C1 segment of cervical spinal cord (tissue), 14 donors: Measurements from ENCODE around the gene ZNF423.

ENCODE experiments used
- DNase-seq, 14 donors: peaks; one replicate each; lab custom pipeline; 2025; lab: John Stamatoyannopoulos, UW

ZNF423 gene

GRCh38 chr16:49786926-49787557 lies 68.9 kb downstream of the ZNF423 start:
- peak in 1 of 14 donors; percentile 10 for DNase-seq

DNA sequence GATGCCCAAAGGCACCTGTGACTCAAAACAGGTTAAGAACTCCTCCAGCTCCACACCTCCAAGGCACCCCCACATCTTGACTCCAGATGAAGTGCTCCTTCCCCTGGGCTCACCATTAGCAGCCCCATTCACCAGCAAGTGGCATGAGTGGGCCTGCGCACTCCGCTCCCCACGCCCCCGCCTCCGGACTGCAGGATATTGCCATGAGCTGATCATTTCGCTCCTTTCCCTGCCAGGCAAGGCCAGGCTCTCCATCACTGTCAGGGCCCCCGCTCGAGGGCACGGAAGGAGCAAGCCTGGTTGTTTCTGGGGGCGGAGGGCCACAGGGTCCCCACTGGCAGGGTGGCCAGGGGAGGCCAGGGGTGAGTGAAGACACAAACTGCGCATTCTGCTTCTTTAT lies 69.9 kb downstream of the ZNF423 start:
- DNase-seq, result no peak

DNA sequence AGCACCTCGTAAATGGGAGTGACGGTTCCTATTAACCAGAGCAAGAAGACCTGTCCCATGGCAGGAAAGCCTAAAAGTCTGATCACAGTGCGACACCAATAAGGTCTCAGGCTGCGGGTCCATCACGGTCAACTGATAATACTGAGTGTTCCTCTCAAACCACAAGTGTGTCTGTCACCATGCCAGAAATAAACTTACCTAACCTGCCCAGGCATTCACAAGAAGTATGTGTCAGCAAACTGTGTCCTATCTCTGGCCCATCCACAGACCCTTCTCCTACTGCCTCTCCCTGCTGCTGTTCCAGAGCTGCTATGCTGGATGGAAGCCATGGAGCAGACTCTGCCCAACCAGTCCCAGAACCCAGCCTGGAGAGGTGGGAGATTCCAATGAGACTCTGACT lies 73.5 kb downstream of the ZNF423 start:
- DNase-seq, result no peak

GRCh38 chr16:49781401-49781800 lies 74.5 kb downstream of the ZNF423 start:
- DNase-seq, result no peak

- no peak for DNase-seq
These were observed 75.5 kb downstream of the ZNF423 start for GRCh38 chr16:49780433-49780832.

DNA sequence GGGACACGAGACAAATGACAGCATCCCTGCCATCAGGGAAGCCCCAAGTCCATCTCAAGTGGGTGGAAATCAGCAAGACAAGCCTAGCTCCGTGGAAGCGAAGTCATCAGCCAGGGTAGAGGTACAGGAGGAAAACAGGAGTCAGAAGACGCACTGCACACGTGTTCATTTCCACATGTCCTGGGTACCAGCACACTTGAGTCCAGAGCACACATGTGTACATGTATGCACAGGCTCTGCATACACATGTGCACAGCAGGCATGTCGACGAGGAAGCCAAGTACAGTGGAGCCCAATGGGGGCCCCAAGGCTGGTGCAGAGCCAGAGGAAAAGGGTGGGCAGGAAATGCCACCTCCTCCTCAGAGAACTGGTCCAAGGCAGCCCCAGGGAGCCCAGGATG lies 75.9 kb downstream of the ZNF423 start:
- no peak for DNase-seq

DNA sequence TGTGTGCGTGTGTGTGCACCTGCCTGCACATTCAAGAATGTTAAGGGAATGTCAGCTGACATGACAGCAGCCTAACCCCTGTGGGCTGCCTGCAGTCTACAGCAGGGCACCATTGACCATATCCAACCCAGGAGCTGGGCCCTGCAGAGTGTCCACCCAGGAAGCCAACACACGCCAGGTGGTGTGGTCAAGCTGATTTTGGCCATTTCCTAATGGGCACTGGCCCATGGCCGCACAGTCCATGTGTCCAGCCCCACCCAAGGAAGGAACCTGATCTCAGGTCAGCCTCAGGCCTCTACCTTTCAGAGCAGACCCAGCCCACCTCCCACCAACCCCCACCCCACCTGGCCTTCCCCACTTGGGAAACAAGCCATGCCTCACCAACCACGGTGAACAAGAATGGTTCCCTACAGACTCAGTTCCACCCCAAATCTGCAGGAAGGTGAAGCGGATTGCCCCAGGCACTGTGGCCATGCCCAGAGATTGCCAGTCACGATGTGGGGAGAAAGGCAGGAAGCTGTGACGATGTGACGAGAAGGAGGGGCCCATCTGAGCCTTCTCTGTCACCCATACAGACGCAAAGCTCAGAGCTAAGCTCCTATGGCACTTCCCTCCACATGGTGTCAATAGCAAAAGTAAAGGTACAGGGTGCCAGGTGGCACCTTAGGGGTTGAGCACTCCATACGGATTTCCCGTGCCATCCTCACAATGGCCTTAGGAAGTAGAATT lies 77.5 kb downstream of the ZNF423 start:
- no peak for DNase-seq

DNA sequence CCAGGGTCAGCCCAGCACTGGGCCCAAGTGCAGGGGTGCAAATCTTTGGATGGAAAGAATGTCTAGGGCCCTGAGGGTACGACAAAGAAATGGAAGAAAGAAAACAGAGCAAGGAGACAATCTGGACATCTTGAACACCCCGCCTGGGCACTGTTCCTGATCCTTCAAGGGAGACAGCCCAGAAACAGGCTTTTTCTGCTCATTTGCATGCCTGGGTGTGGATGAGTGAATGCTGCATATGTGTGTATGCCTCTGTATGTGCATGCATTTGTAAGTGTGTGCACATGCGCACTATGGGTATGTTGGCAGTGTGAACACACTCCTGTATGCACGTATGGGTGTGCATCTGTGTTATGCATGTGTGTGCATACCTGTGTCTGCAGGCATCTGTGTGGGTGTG lies 79.2 kb downstream of the ZNF423 start:
- no peak for DNase-seq

DNA sequence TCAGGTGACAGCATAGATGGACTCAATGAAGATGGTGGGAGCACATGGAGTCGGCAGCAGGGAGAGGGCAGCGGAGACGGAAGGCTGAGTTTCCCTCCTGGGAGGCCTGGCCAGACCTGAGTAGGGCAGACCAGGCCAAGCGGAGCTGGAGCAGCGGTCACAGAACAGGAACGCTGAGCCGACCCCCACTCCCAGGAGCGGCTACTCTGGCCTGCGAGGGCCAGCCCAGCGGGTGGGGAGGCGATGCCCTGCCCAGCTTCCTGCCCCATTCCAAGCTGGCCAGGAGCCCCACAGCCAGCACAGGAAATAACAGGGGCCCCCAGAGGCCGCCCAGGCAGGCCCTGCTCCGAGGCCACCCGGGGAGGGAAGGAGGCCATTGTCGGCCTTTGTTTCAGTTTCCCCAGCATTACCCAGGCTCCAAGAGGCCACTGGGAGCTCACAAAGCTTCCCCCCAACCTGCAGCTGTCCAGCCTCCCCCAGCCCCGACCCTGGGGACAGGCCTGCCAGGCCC lies 79.8 kb downstream of the ZNF423 start:
- DNase-seq, result peak in 5 of 14 donors; percentile 3 to 42 (median 12)

- DNase-seq, result no peak
These were observed 80.3 kb downstream of the ZNF423 start for GRCh38 chr16:49775581-49775980.

DNA sequence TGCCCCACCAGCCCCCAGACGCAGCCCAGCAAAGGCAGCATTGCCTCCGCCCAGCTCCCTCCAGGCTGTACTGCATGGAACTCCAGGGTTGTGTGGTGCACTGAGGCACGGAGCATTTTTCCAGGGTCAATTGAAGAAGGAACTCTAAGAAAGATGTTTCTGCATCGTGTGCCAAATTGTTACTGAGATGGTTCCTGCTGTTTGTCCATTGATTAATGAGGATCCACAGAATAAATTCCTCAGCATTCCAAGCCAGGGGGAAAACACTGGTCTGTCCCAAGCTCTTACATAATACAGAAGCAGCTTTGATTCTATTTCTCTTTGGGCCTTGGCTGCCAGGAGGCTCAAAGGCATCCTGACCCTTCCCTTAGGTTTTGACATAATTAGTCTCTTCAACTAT lies 80.9 kb downstream of the ZNF423 start:
- no peak for DNase-seq

DNA sequence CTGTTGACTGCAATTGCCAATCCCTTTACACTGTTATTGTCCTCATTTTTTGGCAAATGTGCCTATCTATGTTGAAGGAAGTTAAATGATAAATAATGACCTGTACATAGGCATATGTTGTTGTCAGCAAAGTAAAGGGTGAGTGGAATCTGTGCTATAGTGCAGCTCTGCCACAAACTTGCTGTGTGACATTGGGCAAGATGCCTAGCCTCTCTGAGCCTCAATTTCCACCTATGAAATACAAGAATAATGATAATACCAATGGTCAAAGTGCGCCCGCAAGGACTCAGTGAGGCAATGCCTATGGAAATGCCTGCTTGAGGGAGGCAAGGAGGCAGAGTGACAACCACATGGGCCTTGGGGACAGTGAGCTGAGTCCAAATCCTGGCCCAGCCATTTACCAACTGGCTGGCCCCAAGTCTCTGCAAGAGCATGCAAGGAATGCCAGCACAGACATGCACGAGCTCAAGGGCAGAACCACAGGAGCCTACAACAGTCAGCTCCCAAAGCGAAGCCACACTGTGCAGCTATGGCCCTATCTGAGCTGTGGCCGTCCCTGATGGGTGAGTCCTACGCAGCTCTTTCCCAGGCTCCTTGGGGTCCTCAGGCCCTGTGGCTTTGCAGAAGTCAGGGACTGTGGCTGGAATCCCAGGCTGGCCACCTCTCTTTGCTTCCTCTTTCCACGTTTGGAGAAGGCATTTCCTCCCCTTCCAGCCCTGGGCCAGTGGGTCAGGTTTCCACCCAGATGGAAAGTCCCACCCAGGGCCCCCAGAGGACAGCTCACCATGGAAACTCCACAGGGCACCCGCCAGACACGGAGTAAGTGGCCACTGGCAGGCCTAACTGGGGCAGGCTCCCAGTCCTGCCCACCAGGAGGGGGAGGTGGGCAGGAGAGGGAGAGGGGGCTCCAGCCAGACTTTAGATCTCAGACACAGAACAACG lies 82.1 kb downstream of the ZNF423 start:
- DNase-seq, result peak in 1 of 14 donors; percentile 6

GRCh38 chr16:49767998-49768397 lies 87.9 kb downstream of the ZNF423 start:
- no peak for DNase-seq

DNA sequence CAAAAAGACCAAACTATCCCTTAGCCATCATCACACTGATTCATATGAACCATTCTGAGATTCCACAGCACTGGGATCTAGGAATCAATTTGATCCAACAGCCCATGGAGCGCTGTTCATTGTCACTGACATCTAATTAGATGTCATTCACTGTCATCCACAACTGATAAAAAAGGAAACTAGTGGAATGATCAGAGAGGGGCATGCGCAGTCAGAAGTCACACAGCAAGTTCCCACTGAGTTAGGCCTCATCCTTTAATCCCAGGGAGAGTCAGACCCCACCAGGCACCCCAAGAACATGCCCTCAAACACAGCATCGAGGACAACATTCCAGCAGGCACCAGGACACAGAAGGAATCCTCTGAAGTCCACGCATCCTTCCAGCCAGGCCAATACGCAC lies 88.5 kb downstream of the ZNF423 start:
- no peak for DNase-seq

GRCh38 chr16:49766225-49766624 lies 89.7 kb downstream of the ZNF423 start:
- DNase-seq, result no peak

GRCh38 chr16:49763826-49764225 lies 92.1 kb downstream of the ZNF423 start:
- no peak for DNase-seq

- no peak for DNase-seq
These were observed 95.1 kb downstream of the ZNF423 start for GRCh38 chr16:49760815-49761214.

- no peak for DNase-seq
These were observed 98.3 kb downstream of the ZNF423 start for GRCh38 chr16:49757559-49758069.

GRCh38 chr16:49756775-49757558 lies 98.9 kb downstream of the ZNF423 start:
- no peak for DNase-seq

DNA sequence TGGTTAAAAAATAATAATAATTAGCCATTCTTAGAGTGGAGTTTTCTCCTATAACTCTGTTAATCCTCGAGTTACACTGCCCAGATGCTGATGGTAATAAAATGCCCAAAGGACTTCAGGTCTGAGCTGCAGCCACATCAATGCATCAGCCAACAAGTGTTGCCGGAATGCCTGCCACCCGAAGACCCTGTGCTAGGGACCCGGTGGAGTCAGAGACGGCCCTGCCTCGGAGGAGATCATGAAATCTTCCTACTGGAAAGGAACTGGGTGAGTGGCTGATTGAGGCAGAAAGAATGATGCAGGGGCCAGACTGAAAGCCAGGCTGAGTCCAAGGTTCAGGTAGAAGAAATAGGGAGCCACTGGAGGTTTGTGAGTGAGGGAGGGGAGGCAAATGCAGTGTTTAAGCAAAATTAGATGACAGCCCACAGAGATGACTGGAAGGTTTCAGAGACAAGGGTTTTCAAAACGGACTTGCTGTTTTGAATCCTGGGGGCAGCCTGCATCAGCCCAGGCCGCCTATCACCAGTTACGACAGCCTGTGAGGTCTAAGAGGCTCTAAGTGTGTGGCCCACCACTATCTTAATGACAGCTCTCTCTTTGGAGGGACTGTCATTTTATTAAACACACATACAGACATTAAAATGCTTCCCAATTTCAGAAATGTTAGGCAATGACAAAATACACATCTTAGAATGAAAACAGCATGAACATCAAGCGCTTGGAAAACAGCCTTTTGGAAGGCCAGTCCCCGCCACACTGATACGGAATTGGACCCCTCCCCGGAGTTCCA lies 100.0 kb downstream of the ZNF423 start:
- DNase-seq, result no peak
